Inflammatory macrophage treated with lipopolysaccharide for 4 hours (primary cell): Measurements from ENCODE around the gene MAPK1.
"Not testable (repeated sequence)": the region's sequence is repeated elsewhere in the genome, so short reads cannot be mapped to it uniquely, and the experiment has no call there.

Experiments used
- DNase-seq: peaks from one replicate; pipeline ENCODE4 v3.0.0-alpha.2; 2020

The MAPK1 gene

GRCh38 chr22:21817497-21817853 lies 50.0 kb downstream of the MAPK1 start:
- not testable (repeated sequence) for DNase-seq

- peak; percentile 96 for DNase-seq
These were observed 50.5 kb downstream of the MAPK1 start for GRCh38 chr22:21816787-21817496.

GRCh38 chr22:21816472-21816786 lies 51.0 kb downstream of the MAPK1 start:
- DNase-seq, result no peak

GRCh38 chr22:21815958-21816357 lies 51.5 kb downstream of the MAPK1 start:
- no peak for DNase-seq

- no peak for DNase-seq
These were observed 52.1 kb downstream of the MAPK1 start for GRCh38 chr22:21815357-21815756.

- DNase-seq, result no peak
These were observed 55.5 kb downstream of the MAPK1 start for GRCh38 chr22:21811982-21812381.

- DNase-seq, result no peak
These were observed 59.6 kb downstream of the MAPK1 start for GRCh38 chr22:21807544-21808529.

GRCh38 chr22:21805325-21805724 lies 62.1 kb downstream of the MAPK1 start:
- not testable (repeated sequence) for DNase-seq

- peak; percentile 37 for DNase-seq
These were observed 63.6 kb downstream of the MAPK1 start for GRCh38 chr22:21803811-21804249.

GRCh38 chr22:21802673-21803072 lies 64.8 kb downstream of the MAPK1 start:
- DNase-seq, result no peak

- peak; percentile 52 for DNase-seq
These were observed 65.4 kb downstream of the MAPK1 start for GRCh38 chr22:21802056-21802455.

- DNase-seq, result not testable (repeated sequence)
These were observed 66.2 kb downstream of the MAPK1 start for GRCh38 chr22:21801304-21801644.

- no peak for DNase-seq
These were observed 66.7 kb downstream of the MAPK1 start for GRCh38 chr22:21800552-21801303.

- no peak for DNase-seq
These were observed 69.8 kb downstream of the MAPK1 start for GRCh38 chr22:21797444-21798221.

- no peak for DNase-seq
These were observed 70.6 kb downstream of the MAPK1 start for GRCh38 chr22:21796863-21797262.

- DNase-seq, result no peak
These were observed 71.2 kb downstream of the MAPK1 start for GRCh38 chr22:21796231-21796630.

- not testable (repeated sequence) for DNase-seq
These were observed 73.7 kb downstream of the MAPK1 start for GRCh38 chr22:21793716-21794115.

GRCh38 chr22:21791635-21792625 lies 75.5 kb downstream of the MAPK1 start:
- DNase-seq, result no peak

GRCh38 chr22:21790849-21791610 lies 76.4 kb downstream of the MAPK1 start:
- DNase-seq, result not testable (repeated sequence)

- DNase-seq, result no peak
These were observed 77.1 kb downstream of the MAPK1 start for GRCh38 chr22:21790359-21790758.
